NCI-H524 (cell line): ENCODE measurements around the gene APOBEC3G.

ENCODE experiments used
- DNase-seq, 2 experiments: peaks; one replicate each; lab custom pipeline; 2025; lab: John Stamatoyannopoulos, UW

Gene APOBEC3G

DNA sequence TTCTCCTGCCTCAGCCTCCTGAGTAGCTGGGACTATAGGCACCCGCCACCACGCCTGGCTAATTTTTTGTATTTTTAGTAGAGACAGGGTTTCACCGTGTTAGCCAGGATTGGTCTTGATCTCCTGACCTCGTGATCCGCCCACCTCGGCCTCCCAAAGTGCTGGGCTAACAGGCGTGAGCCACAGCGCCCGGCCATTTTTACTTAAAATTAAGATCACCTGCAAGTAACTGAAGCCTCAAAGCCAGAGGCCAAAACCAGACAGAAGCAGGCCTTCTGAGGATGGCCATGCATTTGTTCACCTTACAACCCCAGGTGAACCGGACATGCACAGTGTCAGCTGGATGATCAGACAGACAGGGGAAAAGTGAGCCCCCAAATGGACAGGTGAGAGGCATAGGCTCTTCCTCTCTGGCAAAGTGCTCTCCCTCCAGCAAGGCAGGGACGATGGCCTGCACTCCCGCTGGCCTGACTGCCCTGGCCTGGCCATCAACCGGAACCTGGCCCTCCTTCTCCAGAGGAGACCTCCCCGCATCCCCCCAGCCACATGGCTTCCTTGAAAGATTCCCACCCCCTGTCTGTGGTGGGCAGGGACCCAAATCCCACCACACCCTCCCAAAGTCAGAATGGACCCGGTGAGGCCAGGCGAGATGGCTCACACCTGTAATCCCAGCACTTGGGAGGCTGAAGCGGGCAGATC, 45.8 kb downstream of the APOBEC3G start:
- no peak for DNase-seq

DNA sequence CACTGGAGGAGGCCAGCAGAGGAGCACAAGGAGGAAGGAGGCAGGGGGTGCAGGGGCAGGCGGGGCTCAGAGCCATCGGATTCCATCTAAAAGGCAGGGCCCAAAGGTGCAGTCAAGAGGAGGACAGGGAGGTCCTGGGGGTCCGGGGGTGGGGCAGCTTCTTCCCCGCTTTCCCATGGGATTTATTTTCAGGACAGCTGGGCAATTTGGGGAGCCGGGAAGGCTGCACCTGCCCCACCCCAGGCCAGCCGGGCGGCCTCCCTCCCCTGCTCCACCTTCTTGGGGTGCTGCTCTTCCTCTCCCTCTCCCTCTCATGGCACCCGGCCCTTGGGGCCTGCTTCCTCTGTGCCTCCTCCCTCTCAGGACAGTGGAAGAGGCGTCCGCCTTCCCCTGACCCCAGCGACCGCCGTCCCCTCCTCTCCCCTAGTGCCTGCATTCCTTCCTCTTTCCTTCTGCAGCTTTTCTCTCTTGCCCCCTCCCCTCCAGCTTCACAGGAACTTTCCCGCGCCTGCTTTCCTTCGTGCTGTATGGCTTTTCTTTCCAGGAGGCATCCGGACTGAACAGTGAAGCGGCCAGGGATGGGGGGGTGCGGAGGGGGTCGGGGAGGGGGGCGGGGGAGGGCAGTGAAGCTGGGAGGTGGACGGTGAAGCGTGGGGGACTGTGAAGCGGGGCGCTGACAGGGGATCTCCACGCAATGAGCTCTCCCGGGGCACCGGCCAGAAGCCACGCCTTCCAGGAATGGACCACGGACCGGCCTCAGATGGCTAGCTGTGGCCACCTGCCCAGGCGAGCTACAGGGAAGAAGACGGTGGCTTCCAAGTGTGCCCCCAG, 46.9 kb downstream of the APOBEC3G start:
- no peak for DNase-seq

DNA sequence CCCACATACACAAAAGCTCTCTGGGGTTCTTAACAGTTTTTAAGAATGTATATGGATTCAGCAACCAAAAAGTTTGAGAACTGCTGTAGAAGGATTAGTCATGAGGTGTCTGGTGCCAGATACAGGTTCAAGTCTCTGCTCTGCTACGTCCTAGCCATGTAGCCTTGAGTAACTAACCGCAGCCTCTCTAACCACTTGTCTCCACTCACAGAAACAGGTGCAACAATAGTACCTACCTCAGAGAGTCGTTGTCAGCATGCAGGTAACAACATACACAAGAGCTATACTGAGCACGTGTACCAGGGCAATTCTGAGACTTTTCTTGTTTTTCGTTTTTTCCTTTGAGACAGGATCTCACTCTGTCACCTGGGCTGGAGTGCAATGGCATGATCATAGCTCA, 48.5 kb downstream of the APOBEC3G start:
- DNase-seq, result no peak

DNA sequence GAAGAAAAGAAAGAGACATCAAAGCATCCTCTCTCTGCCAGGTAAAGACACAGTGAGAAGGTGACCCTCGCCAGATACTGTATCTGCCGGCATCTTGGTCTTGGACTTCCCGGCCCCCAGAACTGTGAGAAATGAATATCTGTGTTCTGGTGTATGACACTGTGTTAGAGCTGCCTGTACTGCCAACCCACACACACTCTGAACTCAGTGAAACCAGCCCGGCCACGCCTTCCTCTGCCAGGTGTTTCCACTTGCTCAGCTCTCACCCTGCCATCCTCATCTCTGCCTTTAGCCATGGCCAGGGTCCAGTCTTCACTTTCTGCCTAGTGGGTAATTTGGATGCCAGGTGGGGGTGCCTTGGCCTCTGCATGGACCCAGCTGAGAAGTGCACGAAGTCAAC, 51.4 kb downstream of the APOBEC3G start:
- no peak for DNase-seq

GRCh38 chr22:39129081-39129480, 52.0 kb downstream of the APOBEC3G start:
- no peak for DNase-seq

GRCh38 chr22:39129746-39130145, 52.7 kb downstream of the APOBEC3G start:
- DNase-seq, result no peak

DNA sequence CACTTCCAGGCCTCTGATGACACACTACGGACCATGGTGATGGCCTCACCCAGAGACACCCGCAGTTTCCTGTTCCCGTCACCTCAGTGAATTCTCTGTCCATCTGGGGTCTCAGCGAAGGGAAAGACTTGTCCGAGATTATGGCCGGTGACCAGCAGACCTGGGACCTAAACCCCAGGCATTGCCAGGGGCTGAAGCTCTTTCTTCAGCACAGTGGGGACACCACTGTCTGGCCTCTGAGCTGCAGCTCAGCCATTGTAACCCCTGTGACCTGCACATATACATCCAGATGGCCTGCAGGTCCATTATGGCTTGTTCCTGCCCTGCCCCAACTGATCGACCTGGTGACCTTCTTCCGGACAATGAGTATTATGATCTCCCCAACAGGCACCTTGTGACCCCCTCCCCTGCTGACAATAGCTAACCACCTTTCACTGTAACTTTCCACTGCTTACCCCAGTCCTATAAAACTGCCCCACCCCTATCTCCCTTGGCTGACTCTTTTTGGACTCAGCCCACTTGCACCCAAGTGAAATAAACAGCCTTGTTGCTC, 53.2 kb downstream of the APOBEC3G start:
- DNase-seq, result no peak

DNA sequence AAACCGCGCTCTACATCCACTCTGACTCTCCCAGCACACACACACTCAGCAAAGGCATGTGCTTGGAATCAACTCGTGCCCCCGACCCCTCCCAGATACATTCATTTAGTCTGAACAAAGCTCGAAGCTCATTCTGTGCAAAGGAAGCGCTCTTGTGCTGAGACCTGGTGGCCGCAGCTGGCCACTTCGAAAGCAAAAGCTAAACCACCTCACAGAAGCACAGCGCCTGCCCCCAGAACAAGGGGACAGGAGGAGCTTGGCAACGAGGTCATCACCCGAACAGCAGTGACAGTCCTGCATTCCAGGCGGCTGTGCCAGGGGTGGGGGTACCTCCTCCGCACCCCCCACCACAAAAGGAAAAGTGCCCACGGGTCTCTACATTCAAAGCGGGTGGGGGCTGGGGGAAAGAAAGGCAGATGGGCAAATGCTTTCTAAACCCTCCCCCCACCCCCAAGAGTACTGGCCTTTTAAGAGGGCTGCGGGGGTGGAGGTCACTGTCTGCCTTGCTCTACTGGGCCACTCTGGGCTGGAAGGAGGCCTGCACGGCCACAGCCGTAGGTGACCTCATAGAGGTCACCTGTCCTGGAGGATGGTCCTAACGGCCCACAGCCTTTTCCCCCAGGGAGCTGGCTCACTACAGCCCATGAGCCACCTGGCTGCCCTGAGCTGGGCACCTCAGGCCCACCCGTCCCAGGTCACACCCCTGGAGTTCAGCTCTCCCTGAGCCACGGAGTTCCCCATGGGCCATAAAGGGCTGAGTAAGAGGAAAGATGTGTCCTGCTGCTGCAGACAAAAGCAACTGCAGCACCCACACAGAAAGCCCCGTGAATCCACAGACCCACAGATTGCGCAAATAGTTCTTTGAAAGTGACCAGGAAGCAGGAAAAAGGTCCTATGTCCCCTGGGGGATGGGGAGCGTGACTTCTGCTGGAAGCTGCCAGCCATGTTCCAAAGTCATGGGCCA, 54.1 kb downstream of the APOBEC3G start:
- DNase-seq, result no peak

- no peak for DNase-seq
These were observed 55.2 kb downstream of the APOBEC3G start for GRCh38 chr22:39132281-39132680.

DNA sequence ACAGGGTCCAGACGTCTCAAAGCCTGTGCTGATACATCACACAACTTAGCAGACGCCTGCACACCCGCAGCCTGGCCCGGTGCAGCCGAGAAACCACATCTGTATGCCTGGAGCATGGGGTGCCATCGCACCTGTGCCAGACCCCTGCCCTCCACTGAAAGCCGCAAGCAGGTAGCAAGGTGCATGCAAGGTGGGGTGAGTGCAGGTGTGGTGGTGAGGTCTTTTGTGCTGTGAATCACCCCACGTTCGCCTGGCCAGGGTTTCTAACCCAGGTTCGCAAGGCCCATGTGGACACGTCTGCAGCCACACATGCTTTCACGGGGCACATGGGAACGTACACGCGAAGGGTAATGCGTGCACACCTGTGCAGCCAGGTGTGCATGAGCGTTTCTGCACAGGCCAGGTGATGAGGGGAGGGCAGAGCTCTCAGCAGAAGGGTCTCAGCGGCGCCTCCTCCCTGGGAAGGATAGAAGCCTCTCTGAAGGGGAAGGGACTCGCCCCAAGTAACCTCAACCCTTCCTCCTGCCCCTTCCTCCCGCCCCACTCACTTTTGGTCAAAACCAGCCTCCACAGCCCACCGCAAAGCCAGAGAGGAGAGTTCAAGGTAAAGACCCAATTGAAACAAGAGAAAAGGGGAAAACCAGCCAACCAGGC, 55.9 kb downstream of the APOBEC3G start:
- DNase-seq, result no peak

GRCh38 chr22:39133871-39134270, 56.8 kb downstream of the APOBEC3G start:
- DNase-seq, result no peak

DNA sequence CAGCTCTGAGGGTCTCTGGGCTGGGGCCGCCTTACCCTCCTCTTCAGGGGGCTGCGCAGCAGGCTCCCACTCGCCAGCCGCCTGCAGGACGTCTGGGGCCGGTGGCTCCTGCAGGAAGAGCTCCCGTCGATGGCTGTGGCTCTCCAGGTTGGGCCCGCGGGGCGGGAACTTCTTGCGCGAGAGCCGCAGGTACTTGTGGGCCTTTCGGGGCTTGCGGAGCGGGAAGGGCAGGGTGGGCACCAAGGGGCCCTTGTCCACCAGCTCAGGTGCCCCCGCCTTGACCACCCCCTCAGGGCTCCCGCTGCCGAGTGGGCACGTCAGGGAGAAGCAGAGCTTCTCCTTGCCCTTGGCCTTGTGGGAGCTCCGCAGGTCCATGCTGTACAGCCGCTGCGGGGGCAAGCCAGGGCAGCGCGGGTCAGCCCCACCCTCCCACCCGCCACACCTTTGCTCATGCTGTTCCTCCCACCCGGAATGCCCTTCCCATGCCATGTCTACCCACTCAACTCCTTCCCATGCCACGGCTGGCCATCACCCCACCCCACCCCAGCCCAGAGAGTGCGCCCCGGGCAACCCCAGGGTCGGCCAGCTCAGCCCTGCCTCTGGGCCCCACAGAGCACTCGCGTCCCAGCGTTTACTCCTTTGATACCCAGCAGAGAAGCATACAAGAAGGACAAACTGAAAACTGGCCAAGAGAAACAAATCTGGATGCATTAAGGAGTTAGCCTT, 57.5 kb downstream of the APOBEC3G start:
- no peak for DNase-seq

- DNase-seq, result peak; percentile 31 to 61
These were observed 58.2 kb downstream of the APOBEC3G start for GRCh38 chr22:39135092-39135896.

DNA sequence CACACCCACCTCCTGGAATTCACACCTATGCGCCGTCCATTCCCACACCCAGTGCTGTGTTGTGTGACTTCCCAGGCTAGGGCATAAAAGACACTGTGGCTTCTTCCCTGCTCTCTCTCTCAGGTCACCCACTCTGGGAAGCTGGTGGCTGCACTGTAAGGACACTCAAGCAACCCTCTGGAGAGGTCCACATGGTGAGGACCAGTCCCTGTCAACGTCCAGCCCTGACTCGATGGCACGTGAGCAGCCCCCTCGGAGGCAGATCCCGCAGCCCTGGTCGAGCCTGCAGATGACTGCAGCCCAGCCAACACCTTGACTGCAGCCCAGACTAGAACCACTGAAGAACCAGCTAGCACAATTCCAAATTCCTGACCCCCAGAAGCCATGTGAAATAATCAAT, 59.2 kb downstream of the APOBEC3G start:
- DNase-seq, result no peak
